Measurements from ENCODE around the gene RFX7.
A peak's percentile ranks its signal among the peaks of the same experiment; 100 is the strongest.

Gene RFX7

DNA sequence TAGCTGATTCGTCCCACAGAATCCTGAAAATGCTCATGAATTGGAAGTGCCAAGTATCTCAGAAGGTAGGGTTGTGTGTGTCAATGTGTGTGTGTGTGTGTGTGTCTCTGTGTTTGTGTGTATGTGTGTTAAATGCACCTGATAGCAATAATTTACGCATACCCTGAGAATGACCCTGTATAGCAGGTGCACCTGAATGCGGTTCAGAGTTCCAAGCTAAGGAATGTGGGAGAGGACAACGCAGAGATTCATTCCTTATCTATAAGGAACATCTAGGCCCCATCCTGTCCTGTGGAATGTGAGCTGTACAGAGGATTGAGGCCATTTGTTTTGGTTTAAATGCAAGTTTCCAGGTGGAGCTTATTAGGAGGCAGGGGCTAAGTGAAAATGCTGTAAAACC is 201.2 kb downstream of the RFX7 start:
- no peak for DNase-seq

- no peak for DNase-seq
Measured at GRCh38 chr15:56042031-56042430, 201.6 kb downstream of the RFX7 start.

DNA sequence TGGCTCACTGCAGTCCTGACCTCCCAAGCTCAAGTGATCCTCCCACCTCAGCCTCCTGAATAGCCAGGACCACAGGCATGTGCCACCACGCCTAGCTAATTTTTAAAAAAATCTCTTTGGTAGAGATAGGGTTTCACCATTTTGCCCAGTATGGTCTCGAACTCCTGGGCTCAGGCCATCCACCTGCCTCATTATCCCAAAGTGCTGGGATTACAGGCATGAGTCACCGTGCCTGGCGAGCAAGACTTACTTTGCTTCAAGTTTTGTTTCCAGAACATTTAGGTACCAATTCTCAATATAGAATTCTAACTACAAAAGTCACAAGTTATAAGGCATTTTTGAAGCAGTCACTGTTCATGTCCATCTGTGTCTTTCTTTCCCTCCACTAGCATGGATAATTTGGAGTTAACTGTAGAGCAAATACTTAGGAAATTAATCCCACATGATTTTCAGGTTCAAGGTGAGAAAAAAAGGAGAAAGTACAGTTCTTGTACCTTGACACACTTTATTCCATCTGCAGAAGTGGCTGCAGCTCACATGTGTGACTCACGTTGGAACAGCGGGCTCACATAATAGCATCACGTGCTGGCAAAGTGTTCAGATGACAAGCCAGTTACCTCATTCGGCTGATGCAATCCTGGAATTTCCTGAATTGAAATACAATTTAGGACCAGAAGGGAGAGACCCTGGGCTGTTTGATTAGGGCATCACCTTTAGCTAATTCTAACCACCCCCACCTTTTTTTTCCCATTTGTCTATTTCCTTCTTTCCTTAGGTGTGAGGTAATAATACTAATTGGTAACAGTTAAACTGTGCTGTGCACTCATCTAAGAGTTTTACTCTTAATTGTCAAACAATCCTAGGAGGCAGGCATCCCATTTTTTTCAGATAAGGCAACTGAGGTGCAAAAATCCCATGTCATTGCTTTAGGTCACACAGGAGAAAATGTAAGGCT is 203.3 kb downstream of the RFX7 start:
- peak; percentile 94 for DNase-seq

- DNase-seq: no peak
Measured at GRCh38 chr15:56038707-56039106, 205.0 kb downstream of the RFX7 start.

DNA sequence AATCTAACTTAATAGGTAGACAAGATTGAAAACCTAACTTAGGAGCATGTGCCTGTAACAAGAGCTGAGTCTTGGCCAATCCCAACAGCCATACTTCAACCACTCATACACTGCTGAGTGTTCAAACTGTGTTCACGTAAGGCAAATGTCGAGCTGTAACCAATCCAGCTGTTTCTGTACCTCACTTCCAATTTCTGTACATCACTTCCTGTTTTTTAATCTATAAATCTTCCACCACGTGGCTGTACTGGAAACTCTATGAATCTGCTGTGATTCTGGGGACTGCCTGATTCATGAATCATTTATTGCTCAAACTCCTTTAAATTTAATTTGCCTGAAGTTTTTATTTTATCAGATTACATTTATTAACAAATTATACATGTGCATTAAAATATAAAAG is 205.7 kb downstream of the RFX7 start:
- peak; percentile 33 for DNase-seq

Measured in fibroblast of skin of back (primary cell).